Measurements from ENCODE around the gene ITGB5. TPM values are rescaled to one million over a fixed set of nuclear protein-coding genes. Genes with fewer than 3 reads are reported as not detected.
"Not testable (repeated sequence)": the region's sequence is repeated elsewhere in the genome, so short reads cannot be mapped to it uniquely, and the experiment has no call there.

The ITGB5 gene
- total RNA-seq, 1 experiment from 2014 or later: 0.86 TPM

DNA sequence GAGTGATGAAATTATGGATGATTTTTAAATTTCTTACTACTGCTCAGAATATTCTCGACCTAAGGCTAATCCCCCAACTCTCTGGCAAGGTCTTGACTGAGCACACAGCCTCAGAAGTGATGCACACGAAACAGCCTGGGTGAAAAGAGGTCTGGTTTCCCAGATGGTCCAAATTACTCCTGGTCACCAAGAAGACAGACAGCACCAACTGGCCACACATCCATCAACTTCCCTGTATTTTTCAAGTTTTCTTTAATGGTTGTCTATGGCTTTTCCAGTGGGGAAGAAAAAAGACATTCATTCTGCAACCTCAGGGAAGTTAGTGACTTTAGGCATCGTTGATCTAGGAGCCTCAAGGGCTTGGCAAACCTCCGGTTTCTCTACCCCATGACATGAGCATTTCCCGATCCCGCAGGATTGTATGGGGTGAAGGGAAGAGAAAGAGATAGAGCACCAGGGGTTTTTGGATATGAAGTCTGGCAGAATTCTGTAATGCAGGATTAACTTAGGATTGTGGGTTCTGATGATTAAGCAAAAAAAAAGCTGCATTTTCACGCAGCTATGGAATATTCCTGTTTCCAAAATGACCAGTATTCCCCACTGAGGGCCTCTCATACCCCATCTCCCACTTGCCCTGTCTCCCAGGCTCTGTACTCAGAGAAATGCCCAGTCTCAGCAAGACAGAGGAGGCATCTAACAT lies 94.7 kb downstream of the ITGB5 start:
- Histone ChIP-seq H3K9me3 (ENCODE audit: low read length) (no peaks in the 10 kb centered on the region), H3K4me1 (ENCODE audit: low read length) (no peaks in the 10 kb centered on the region), H3K79me2 (ENCODE audit: low read length) (no peaks in the 10 kb centered on the region), H3K36me3 (ENCODE audit: insufficient read depth, low read length) (no peaks in the 10 kb centered on the region), H3K4me3 (ENCODE audit: low read length) (no peak overlapping the region), H4K20me1 (ENCODE audit: insufficient read depth, low read depth, low read length) (no peaks in the 10 kb centered on the region), H3K4me2 (ENCODE audit: low read depth, low read length, poor library complexity, severe bottlenecking) (no peak overlapping the region), H3K9ac (ENCODE audit: low read length) (no peak overlapping the region), H3K27ac (ENCODE audit: low read length) (no peak overlapping the region), H3K9me2 (replicated peaks; ENCODE audit: insufficient read depth, low read length) (no peaks in the 10 kb centered on the region), H3K27me3 (ENCODE audit: low read length) (no peaks in the 10 kb centered on the region), H2AFZ (ENCODE audit: low read length) (no peak overlapping the region)
- DNase-seq: no peak

DNA sequence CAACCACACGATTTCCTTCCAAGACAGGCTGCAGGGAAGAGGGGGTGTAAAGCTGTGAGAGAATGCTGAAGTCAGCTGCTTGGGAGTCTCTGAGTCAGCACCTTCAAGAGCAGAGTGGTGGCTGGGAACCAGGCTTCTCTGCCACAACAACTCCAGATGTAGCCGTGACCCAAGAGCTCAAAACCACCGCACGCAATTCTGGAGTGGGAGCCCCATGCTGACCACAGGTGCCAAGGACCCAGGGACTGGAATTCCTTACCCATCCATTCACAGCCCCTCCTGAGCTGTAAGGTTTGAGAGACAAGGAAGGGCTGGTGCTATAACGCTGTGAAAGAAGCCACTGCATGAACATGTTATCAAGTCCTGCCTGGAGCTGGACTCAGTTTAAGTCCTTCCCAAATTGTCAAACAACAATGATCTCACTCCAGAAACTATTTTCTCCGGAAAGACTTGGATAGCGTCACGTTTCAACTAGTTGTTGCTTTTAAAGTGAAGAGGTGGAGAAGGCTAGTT lies 95.5 kb downstream of the ITGB5 start:
- DNase-seq: no peak
- H3K27me3 ChIP-seq (ENCODE audit: low read length): no peaks in the 10 kb centered on the region
- no peaks in the 10 kb centered on the region for H4K20me1 ChIP-seq (ENCODE audit: insufficient read depth, low read depth, low read length)
- no peaks in the 10 kb centered on the region for H3K9me2 ChIP-seq (replicated peaks; ENCODE audit: insufficient read depth, low read length)
- no peak overlapping the region for H3K4me3 ChIP-seq (ENCODE audit: low read length)
- H3K4me2 ChIP-seq (ENCODE audit: low read depth, low read length, poor library complexity, severe bottlenecking): no peak overlapping the region
- no peaks in the 10 kb centered on the region for H3K36me3 ChIP-seq (ENCODE audit: insufficient read depth, low read length)
- H3K4me1 ChIP-seq (ENCODE audit: low read length): no peaks in the 10 kb centered on the region
- H3K79me2 ChIP-seq (ENCODE audit: low read length): no peaks in the 10 kb centered on the region
- no peaks in the 10 kb centered on the region for H3K9me3 ChIP-seq (ENCODE audit: low read length)
- no peak overlapping the region for H3K27ac ChIP-seq (ENCODE audit: low read length)
- H2AFZ ChIP-seq (ENCODE audit: low read length): no peak overlapping the region
- H3K9ac ChIP-seq (ENCODE audit: low read length): no peak overlapping the region

DNA sequence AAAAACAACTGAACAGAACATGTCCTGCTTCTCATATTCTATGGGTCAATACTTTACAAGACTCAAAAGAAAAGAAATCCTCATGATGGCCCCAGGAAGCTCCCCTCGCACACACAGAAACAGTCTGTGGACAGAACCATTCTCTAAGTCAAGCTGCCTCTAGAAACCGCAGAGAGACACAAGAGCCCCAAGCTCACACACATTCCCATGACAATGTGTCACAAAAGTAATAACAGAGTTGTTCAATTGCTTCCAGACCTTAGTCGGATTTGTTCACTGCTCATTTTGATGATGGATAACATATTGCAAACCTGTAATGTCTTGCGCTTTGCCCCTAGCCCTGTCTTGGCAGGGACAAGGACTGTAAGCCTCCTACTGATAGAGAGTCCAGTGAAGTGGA lies 96.0 kb downstream of the ITGB5 start:
- no peak overlapping the region for H3K27ac ChIP-seq (ENCODE audit: low read length)
- no peaks in the 10 kb centered on the region for H3K36me3 ChIP-seq (ENCODE audit: insufficient read depth, low read length)
- DNase-seq: no peak
- H3K4me1 ChIP-seq (ENCODE audit: low read length): no peaks in the 10 kb centered on the region
- H3K9ac ChIP-seq (ENCODE audit: low read length): no peak overlapping the region
- H3K9me2 ChIP-seq (replicated peaks; ENCODE audit: insufficient read depth, low read length): no peaks in the 10 kb centered on the region
- H3K27me3 ChIP-seq (ENCODE audit: low read length): no peaks in the 10 kb centered on the region
- no peaks in the 10 kb centered on the region for H3K9me3 ChIP-seq (ENCODE audit: low read length)
- no peaks in the 10 kb centered on the region for H4K20me1 ChIP-seq (ENCODE audit: insufficient read depth, low read depth, low read length)
- no peaks in the 10 kb centered on the region for H3K79me2 ChIP-seq (ENCODE audit: low read length)
- no peak overlapping the region for H3K4me3 ChIP-seq (ENCODE audit: low read length)
- no peak overlapping the region for H2AFZ ChIP-seq (ENCODE audit: low read length)
- H3K4me2 ChIP-seq (ENCODE audit: low read depth, low read length, poor library complexity, severe bottlenecking): no peak overlapping the region

- not testable (repeated sequence) for H3K4me3 ChIP-seq (ENCODE audit: low read length); H3K36me3 ChIP-seq (ENCODE audit: insufficient read depth, low read length); DNase-seq; H3K79me2 ChIP-seq (ENCODE audit: low read length); H3K9me2 ChIP-seq (replicated peaks; ENCODE audit: insufficient read depth, low read length); H4K20me1 ChIP-seq (ENCODE audit: insufficient read depth, low read depth, low read length); H3K4me2 ChIP-seq (ENCODE audit: low read depth, low read length, poor library complexity, severe bottlenecking); H3K27me3 ChIP-seq (ENCODE audit: low read length); H2AFZ ChIP-seq (ENCODE audit: low read length); H3K27ac ChIP-seq (ENCODE audit: low read length); H3K9ac ChIP-seq (ENCODE audit: low read length); H3K9me3 ChIP-seq (ENCODE audit: low read length); H3K4me1 ChIP-seq (ENCODE audit: low read length)
These were observed 98.1 kb downstream of the ITGB5 start for GRCh38 chr3:124789103-124789502.

- H3K4me3 ChIP-seq (ENCODE audit: low read length): no peak overlapping the region
- DNase-seq: no peak
- H3K27ac ChIP-seq (ENCODE audit: low read length): no peak overlapping the region
- H3K4me1 ChIP-seq (ENCODE audit: low read length): no peaks in the 10 kb centered on the region
- H3K27me3 ChIP-seq (ENCODE audit: low read length): no peaks in the 10 kb centered on the region
- no peak overlapping the region for H3K9ac ChIP-seq (ENCODE audit: low read length)
- H3K36me3 ChIP-seq (ENCODE audit: insufficient read depth, low read length): no peaks in the 10 kb centered on the region
- H4K20me1 ChIP-seq (ENCODE audit: insufficient read depth, low read depth, low read length): no peaks in the 10 kb centered on the region
- no peak overlapping the region for H3K4me2 ChIP-seq (ENCODE audit: low read depth, low read length, poor library complexity, severe bottlenecking)
- no peak overlapping the region for H2AFZ ChIP-seq (ENCODE audit: low read length)
- no peaks in the 10 kb centered on the region for H3K9me2 ChIP-seq (replicated peaks; ENCODE audit: insufficient read depth, low read length)
- H3K79me2 ChIP-seq (ENCODE audit: low read length): no peaks in the 10 kb centered on the region
- H3K9me3 ChIP-seq (ENCODE audit: low read length): no peaks in the 10 kb centered on the region
These were observed 98.9 kb downstream of the ITGB5 start for GRCh38 chr3:124788254-124788745.

- Histone ChIP-seq H3K79me2 (ENCODE audit: low read length) (no peaks in the 10 kb centered on the region), H3K4me2 (ENCODE audit: low read depth, low read length, poor library complexity, severe bottlenecking) (no peak overlapping the region), H3K36me3 (ENCODE audit: insufficient read depth, low read length) (no peaks in the 10 kb centered on the region), H4K20me1 (ENCODE audit: insufficient read depth, low read depth, low read length) (no peaks in the 10 kb centered on the region), H3K9me2 (replicated peaks; ENCODE audit: insufficient read depth, low read length) (no peaks in the 10 kb centered on the region), H3K9me3 (ENCODE audit: low read length) (no peaks in the 10 kb centered on the region), H3K4me3 (ENCODE audit: low read length) (no peak overlapping the region), H2AFZ (ENCODE audit: low read length) (no peak overlapping the region), H3K9ac (ENCODE audit: low read length) (no peak overlapping the region), H3K4me1 (ENCODE audit: low read length) (no peaks in the 10 kb centered on the region), H3K27me3 (ENCODE audit: low read length) (no peaks in the 10 kb centered on the region), H3K27ac (ENCODE audit: low read length) (no peak overlapping the region)
- no peak for DNase-seq
These were observed 99.5 kb downstream of the ITGB5 start for GRCh38 chr3:124787476-124788195.

GRCh38 chr3:124786511-124787241 lies 100.5 kb downstream of the ITGB5 start:
- no peaks in the 10 kb centered on the region for H3K4me1 ChIP-seq (ENCODE audit: low read length)
- H4K20me1 ChIP-seq (ENCODE audit: insufficient read depth, low read depth, low read length): no peaks in the 10 kb centered on the region
- H3K27ac ChIP-seq (ENCODE audit: low read length): no peak overlapping the region
- no peaks in the 10 kb centered on the region for H3K9me2 ChIP-seq (replicated peaks; ENCODE audit: insufficient read depth, low read length)
- H3K79me2 ChIP-seq (ENCODE audit: low read length): no peaks in the 10 kb centered on the region
- H3K9ac ChIP-seq (ENCODE audit: low read length): no peak overlapping the region
- H3K27me3 ChIP-seq (ENCODE audit: low read length): no peaks in the 10 kb centered on the region
- H3K9me3 ChIP-seq (ENCODE audit: low read length): no peaks in the 10 kb centered on the region
- no peak for DNase-seq
- no peak overlapping the region for H3K4me3 ChIP-seq (ENCODE audit: low read length)
- H3K36me3 ChIP-seq (ENCODE audit: insufficient read depth, low read length): no peaks in the 10 kb centered on the region
- H2AFZ ChIP-seq (ENCODE audit: low read length): no peak overlapping the region
- no peak overlapping the region for H3K4me2 ChIP-seq (ENCODE audit: low read depth, low read length, poor library complexity, severe bottlenecking)

DNA sequence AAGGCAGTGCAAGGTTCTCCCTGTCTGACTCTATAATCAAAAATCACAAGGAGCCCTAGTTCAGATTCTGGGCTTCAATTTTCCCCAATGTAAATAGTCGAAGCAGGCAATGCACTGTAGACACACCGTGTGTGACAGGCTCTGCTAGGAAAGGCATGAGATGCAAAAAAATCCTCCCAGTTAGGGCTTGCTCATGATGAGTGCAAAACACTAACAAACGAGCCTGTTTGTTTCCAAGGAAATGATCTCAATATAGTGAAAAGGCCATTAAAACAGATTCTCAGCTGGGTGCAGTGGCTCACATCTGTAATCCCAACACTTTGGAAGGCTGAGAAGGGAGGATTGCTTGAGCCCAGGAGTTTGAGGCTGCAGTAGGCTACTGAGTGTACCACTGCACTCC lies 101.2 kb downstream of the ITGB5 start:
- H3K4me3 ChIP-seq (ENCODE audit: low read length): no peak overlapping the region
- H4K20me1 ChIP-seq (ENCODE audit: insufficient read depth, low read depth, low read length): no peaks in the 10 kb centered on the region
- H3K9me3 ChIP-seq (ENCODE audit: low read length): no peaks in the 10 kb centered on the region
- no peaks in the 10 kb centered on the region for H3K9me2 ChIP-seq (replicated peaks; ENCODE audit: insufficient read depth, low read length)
- no peak overlapping the region for H2AFZ ChIP-seq (ENCODE audit: low read length)
- no peak for DNase-seq
- H3K27ac ChIP-seq (ENCODE audit: low read length): no peak overlapping the region
- no peak overlapping the region for H3K4me2 ChIP-seq (ENCODE audit: low read depth, low read length, poor library complexity, severe bottlenecking)
- H3K79me2 ChIP-seq (ENCODE audit: low read length): no peaks in the 10 kb centered on the region
- no peak overlapping the region for H3K9ac ChIP-seq (ENCODE audit: low read length)
- no peaks in the 10 kb centered on the region for H3K36me3 ChIP-seq (ENCODE audit: insufficient read depth, low read length)
- H3K27me3 ChIP-seq (ENCODE audit: low read length): no peaks in the 10 kb centered on the region
- no peaks in the 10 kb centered on the region for H3K4me1 ChIP-seq (ENCODE audit: low read length)
